Mesendoderm (in vitro differentiated cells): ENCODE results near the gene URI1.

Source experiments
- DNase-seq: peaks from one replicate; pipeline ENCODE4 v3.0.0; 2013
- H2AK5ac ChIP-seq: 2 replicates; pipeline ENCODE4 v1.6.1; 2013; ENCODE audit warnings: low read length, inconsistent platforms
- H2BK120ac ChIP-seq: 2 replicates; pipeline ENCODE4 v1.6.1; 2013; ENCODE audit warnings: low read depth, mild to moderate bottlenecking, low read length, moderate library complexity, mixed read lengths
- H2BK15ac ChIP-seq: replicated peaks from 2 replicates; pipeline ENCODE4 v1.6.1; 2013; ENCODE audit warnings: low read depth, mild to moderate bottlenecking, moderate library complexity
- H2BK5ac ChIP-seq: 2 replicates; pipeline ENCODE4 v1.6.1; 2013; ENCODE audit warnings: low read length, inconsistent platforms
- H3K18ac ChIP-seq: 2 replicates; pipeline ENCODE4 v1.6.1; 2013; ENCODE audit warnings: mild to moderate bottlenecking, low read length, mixed read lengths
- H3K23ac ChIP-seq: one replicate; pipeline ENCODE4 v1.6.1; 2013; ENCODE audit warnings: low read length
- H3K27ac ChIP-seq: 2 replicates; pipeline ENCODE4 v1.5.1; 2013; ENCODE audit warnings: low read depth, mild to moderate bottlenecking, inconsistent platforms, low read length, moderate library complexity
- H3K27me3 ChIP-seq: 2 replicates; pipeline ENCODE4 v1.6.1; 2013; ENCODE audit warnings: low read length, control low read depth, mild to moderate bottlenecking, inconsistent platforms; ENCODE audit not compliant: insufficient read depth, poor library complexity
- H3K36me3 ChIP-seq: 2 replicates; pipeline ENCODE4 v1.6.1; 2013; ENCODE audit warnings: low read length, inconsistent platforms; ENCODE audit not compliant: control insufficient read depth, insufficient read depth
- H3K4ac ChIP-seq: one replicate; pipeline ENCODE4 v1.6.1; 2013; ENCODE audit warnings: low read depth, mild to moderate bottlenecking, low read length, moderate library complexity
- H3K4me1 ChIP-seq: 2 replicates; pipeline ENCODE4 v1.6.1; 2013; ENCODE audit warnings: low read depth, low read length, inconsistent platforms; ENCODE audit not compliant: control insufficient read depth
- H3K4me2 ChIP-seq: 2 replicates; pipeline ENCODE4 v1.6.1; 2013; ENCODE audit warnings: low read length
- H3K4me3 ChIP-seq: 2 replicates; pipeline ENCODE4 v1.5.1; 2013; ENCODE audit warnings: mild to moderate bottlenecking, low read length
- H3K56ac ChIP-seq: one replicate; pipeline ENCODE4 v1.6.1; 2013; ENCODE audit warnings: low read length
- H3K79me1 ChIP-seq: 2 replicates; pipeline ENCODE4 v1.6.1; 2013; ENCODE audit warnings: low read length, inconsistent platforms
- H3K79me2 ChIP-seq: 2 replicates; pipeline ENCODE4 v1.6.1; 2013; ENCODE audit warnings: mild to moderate bottlenecking, low read length; ENCODE audit not compliant: control insufficient read depth, insufficient read depth
- H3K9ac ChIP-seq: 2 replicates; pipeline ENCODE4 v1.6.1; 2013; ENCODE audit warnings: low read length, inconsistent platforms
- H4K5ac ChIP-seq: one replicate; pipeline ENCODE4 v1.6.1; 2013; ENCODE audit warnings: low read length
- H4K8ac ChIP-seq: one replicate; pipeline ENCODE4 v1.6.1; 2013; ENCODE audit warnings: low read depth, mild to moderate bottlenecking, control low read depth, low read length, moderate library complexity
- WGBS: extraction: QIAGEN DNeasy Blood & Tissue Kit; methylation state at CpG from one replicate; pipeline ENCODE4 v1.1.7; 2013; ENCODE audit warnings: low lambda C conversion rate, missing lambda C conversion rate; ENCODE audit not compliant: insufficient coverage; ENCODE audit errors: extremely low coverage; 5-methylcytosine and 5-hydroxymethylcytosine counted together

Gene URI1

DNA sequence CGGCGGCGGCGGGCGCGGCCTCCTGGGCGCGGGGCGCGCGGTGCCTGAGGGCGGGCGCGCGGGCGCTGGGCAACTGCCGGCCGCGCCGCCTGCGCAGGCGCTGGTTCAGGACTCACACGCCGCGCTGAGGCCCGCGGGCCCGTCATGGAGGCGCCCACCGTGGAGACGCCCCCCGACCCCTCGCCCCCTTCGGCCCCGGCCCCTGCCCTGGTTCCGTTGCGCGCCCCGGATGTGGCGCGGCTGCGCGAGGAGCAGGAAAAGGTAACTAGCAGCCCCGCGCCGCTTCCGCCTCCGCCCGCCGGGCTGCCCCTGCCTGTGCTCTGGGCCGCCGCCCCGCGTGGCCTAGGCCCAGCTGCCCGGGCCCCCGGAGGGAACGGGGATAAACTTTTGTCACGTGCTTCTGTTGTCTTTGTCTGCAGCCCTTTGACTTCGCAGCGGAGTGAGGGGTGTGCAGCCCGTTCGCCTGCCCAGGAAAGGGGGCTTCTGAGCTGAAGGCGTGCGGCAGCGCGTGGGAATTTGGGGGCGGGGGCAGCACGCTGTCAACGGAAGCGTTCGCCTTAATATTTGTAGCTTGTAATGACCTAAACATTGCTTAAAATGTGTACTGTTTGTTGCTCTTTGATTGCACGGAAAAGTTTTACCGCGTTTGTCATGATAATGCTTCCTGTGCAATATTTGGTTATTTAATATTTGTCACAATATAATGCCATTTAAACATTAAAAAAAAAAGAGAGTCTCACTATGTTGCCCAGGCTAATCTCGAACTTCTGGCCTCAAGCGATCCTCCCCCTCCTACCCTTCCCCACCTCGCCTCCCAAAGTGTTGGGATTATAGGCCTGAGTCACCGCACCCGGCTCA is 594 bp downstream of the URI1 start:
- H3K36me3 ChIP-seq, result no peaks in the 10 kb centered on the region
- peak overlapping the region; percentile 91 for H3K18ac ChIP-seq
- no peaks in the 10 kb centered on the region for H3K4me1 ChIP-seq
- peak overlapping the region; percentile 93 for H3K56ac ChIP-seq
- H2BK15ac ChIP-seq, result no peak overlapping the region
- H3K27ac ChIP-seq, result peak overlapping the region; percentile 35
- H3K79me1 ChIP-seq, result peaks cover 4% of the 10 kb centered on the region
- H3K4me2 ChIP-seq, result peak overlapping the region; percentile 73
- no peaks in the 10 kb centered on the region for H3K27me3 ChIP-seq
- WGBS, result no CpG with 5 or more reads among the region's 79 CpGs
- peak overlapping the region; percentile 78 for H3K9ac ChIP-seq
- no peak overlapping the region for H3K23ac ChIP-seq
- no peak overlapping the region for H2AK5ac ChIP-seq
- no peak overlapping the region for H4K8ac ChIP-seq
- H4K5ac ChIP-seq, result no peak overlapping the region
- H3K4ac ChIP-seq, result peak overlapping the region; percentile 78
- peak; percentile 70 for DNase-seq
- H2BK120ac ChIP-seq, result no peak overlapping the region
- H3K79me2 ChIP-seq, result peaks cover 38% of the 10 kb centered on the region
- peak overlapping the region; percentile 61 for H3K4me3 ChIP-seq
- H2BK5ac ChIP-seq, result no peak overlapping the region

GRCh38 chr19:29943615-29944014 is 1.6 kb downstream of the URI1 start:
- no peak overlapping the region for H2BK15ac ChIP-seq
- H4K8ac ChIP-seq, result no peak overlapping the region
- no peak overlapping the region for H3K4me2 ChIP-seq
- WGBS, result no CpG with 5 or more reads among the region's 8 CpGs
- H3K27ac ChIP-seq, result no peak overlapping the region
- no peak overlapping the region for H3K4me3 ChIP-seq
- H3K27me3 ChIP-seq, result no peaks in the 10 kb centered on the region
- no peak overlapping the region for H3K23ac ChIP-seq
- H2BK120ac ChIP-seq, result no peak overlapping the region
- DNase-seq, result no peak
- no peak overlapping the region for H3K18ac ChIP-seq
- no peak overlapping the region for H3K4ac ChIP-seq
- no peaks in the 10 kb centered on the region for H3K36me3 ChIP-seq
- H3K56ac ChIP-seq, result no peak overlapping the region
- no peaks in the 10 kb centered on the region for H3K4me1 ChIP-seq
- H3K79me1 ChIP-seq, result peaks cover 7% of the 10 kb centered on the region
- no peak overlapping the region for H2BK5ac ChIP-seq
- no peak overlapping the region for H4K5ac ChIP-seq
- peaks cover 44% of the 10 kb centered on the region for H3K79me2 ChIP-seq
- no peak overlapping the region for H2AK5ac ChIP-seq
- no peak overlapping the region for H3K9ac ChIP-seq

GRCh38 chr19:29944390-29945012 is 2.5 kb downstream of the URI1 start:
- Histone ChIP-seq H3K79me2 (peaks cover 45% of the 10 kb centered on the region), H3K56ac (no peak overlapping the region), H2BK5ac (no peak overlapping the region), H3K4me3 (no peak overlapping the region), H3K9ac (no peak overlapping the region), H3K36me3 (no peaks in the 10 kb centered on the region), H3K4me2 (no peak overlapping the region), H3K27ac (no peak overlapping the region), H4K8ac (no peak overlapping the region), H3K23ac (no peak overlapping the region), H2AK5ac (no peak overlapping the region), H2BK120ac (no peak overlapping the region), H3K27me3 (no peaks in the 10 kb centered on the region), H4K5ac (no peak overlapping the region), H2BK15ac (no peak overlapping the region), H3K4me1 (no peaks in the 10 kb centered on the region), H3K4ac (no peak overlapping the region), H3K18ac (no peak overlapping the region), H3K79me1 (peaks cover 7% of the 10 kb centered on the region)
- DNase-seq, result no peak
- WGBS, result no CpG with 5 or more reads among the region's 8 CpGs

DNA sequence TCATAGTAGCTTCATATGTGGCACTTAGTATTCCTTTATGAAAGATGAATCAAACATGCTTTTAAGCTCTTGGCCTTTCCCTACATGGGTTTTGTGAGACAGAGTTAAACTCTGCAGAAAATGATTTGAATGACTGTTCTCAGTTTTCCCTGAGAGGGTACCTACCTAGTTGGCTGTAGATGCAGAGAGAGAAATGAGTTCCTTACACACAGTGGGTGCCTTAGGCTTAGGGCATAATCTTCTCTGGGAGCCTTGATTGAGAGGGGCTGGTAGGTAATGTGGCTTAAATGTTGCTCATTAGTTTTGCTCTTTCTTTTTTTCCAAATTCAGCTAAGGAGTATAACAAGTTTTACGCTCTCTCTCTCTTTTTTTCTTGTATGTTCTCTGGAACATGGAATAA is 3.0 kb downstream of the URI1 start:
- no CpG with 5 or more reads among the region's 1 CpG for WGBS

DNA sequence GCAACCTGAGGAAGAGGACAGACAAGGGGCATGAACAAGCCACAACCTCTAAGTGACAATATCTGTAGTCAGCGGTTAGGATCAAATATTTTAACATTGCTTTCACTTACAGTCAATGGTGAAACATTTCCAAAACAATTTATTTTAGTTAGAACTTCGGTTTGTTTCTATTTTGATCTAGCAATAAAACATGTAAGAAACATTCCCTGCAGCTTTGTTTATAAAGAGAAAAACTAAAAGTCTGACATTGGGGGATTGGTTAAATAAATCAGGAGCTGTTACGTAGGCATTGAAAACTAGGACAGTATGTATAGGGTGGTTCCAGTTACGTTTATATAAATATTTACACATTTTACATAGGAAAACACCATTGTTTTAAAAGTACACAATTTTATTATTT is 3.4 kb downstream of the URI1 start:
- H3K79me2 ChIP-seq, result peaks cover 49% of the 10 kb centered on the region

More for the DNA sequence above, 3.0 kb downstream of the URI1 start:
- Histone ChIP-seq H3K56ac (peak overlapping the region; percentile 15), H3K9ac (no peak overlapping the region), H3K27ac (no peak overlapping the region), H3K27me3 (no peaks in the 10 kb centered on the region), H3K79me1 (peaks cover 7% of the 10 kb centered on the region), H3K18ac (no peak overlapping the region), H3K4ac (no peak overlapping the region), H4K8ac (no peak overlapping the region), H3K23ac (no peak overlapping the region), H3K4me1 (no peaks in the 10 kb centered on the region), H2BK120ac (no peak overlapping the region), H2AK5ac (no peak overlapping the region), H3K79me2 (peaks cover 48% of the 10 kb centered on the region), H2BK15ac (no peak overlapping the region), H4K5ac (no peak overlapping the region), H3K4me2 (no peak overlapping the region), H3K36me3 (no peaks in the 10 kb centered on the region), H3K4me3 (no peak overlapping the region), H2BK5ac (no peak overlapping the region)
- no peak for DNase-seq

More for the DNA sequence above, 3.4 kb downstream of the URI1 start:
- Histone ChIP-seq H3K23ac (no peak overlapping the region), H3K4me3 (no peak overlapping the region), H2BK120ac (no peak overlapping the region), H3K4ac (no peak overlapping the region), H2AK5ac (no peak overlapping the region), H3K27me3 (no peaks in the 10 kb centered on the region), H4K5ac (no peak overlapping the region), H3K4me1 (no peaks in the 10 kb centered on the region), H3K18ac (no peak overlapping the region), H3K4me2 (no peak overlapping the region), H3K9ac (no peak overlapping the region), H3K79me1 (peaks cover 7% of the 10 kb centered on the region), H3K36me3 (no peaks in the 10 kb centered on the region), H2BK15ac (no peak overlapping the region), H2BK5ac (no peak overlapping the region), H3K56ac (peak overlapping the region; percentile 15), H3K27ac (no peak overlapping the region), H4K8ac (no peak overlapping the region)
- no CpG with 5 or more reads among the region's 4 CpGs for WGBS
- no peak for DNase-seq
